Smooth muscle cell (in vitro differentiated cells): ENCODE measurements around the gene PDE4D. TPM values are rescaled to one million over a fixed set of nuclear protein-coding genes. Genes with fewer than 3 reads are reported as not detected.
"Not testable (repeated sequence)": the region's sequence is repeated elsewhere in the genome, so short reads cannot be mapped to it uniquely, and the experiment has no call there.

ENCODE experiments used
- DNase-seq: peaks from one replicate; lab custom pipeline; 2025; ENCODE audit not compliant: unreplicated experiment; lab: John Stamatoyannopoulos, UW
- H2AFZ ChIP-seq: fragments of 200-600 bp; sonication (generic); 2 replicates; pipeline ENCODE4 v1.6.0; 2016; ENCODE audit warnings: antibody characterized with exemption, low read depth, mild to moderate bottlenecking
- H3F3A ChIP-seq: fragments of 200-600 bp; sonication (generic); 2 replicates; pipeline ENCODE4 v1.6.0; 2017; ENCODE audit warnings: antibody characterized with exemption, low read depth
- H3K27ac ChIP-seq: fragments of 200-600 bp; sonication (generic); 2 replicates; pipeline ENCODE4 v1.5.1; 2016; ENCODE audit warnings: low read depth, mild to moderate bottlenecking
- H3K27me3 ChIP-seq: fragments of 200-600 bp; sonication (generic); 2 replicates; pipeline ENCODE4 v1.6.1; 2016; ENCODE audit warnings: low read depth, mild to moderate bottlenecking
- H3K36me3 ChIP-seq: fragments of 200-600 bp; sonication (generic); 2 replicates; pipeline ENCODE4 v1.5.1; 2016; ENCODE audit warnings: low read depth
- H3K4me1 ChIP-seq: fragments of 200-600 bp; sonication (generic); 2 replicates; pipeline ENCODE4 v1.5.1; 2016; ENCODE audit warnings: low read depth
- H3K4me2 ChIP-seq: fragments of 200-600 bp; sonication (generic); 2 replicates; pipeline ENCODE4 v1.6.0; 2016; ENCODE audit warnings: mild to moderate bottlenecking
- H3K4me3 ChIP-seq: fragments of 200-600 bp; sonication (generic); 2 replicates; pipeline ENCODE4 v1.5.1; 2016; ENCODE audit warnings: mild to moderate bottlenecking
- H3K79me2 ChIP-seq: fragments of 200-600 bp; sonication (generic); 2 replicates; pipeline ENCODE4 v1.6.0; 2016; ENCODE audit warnings: low read depth, mild to moderate bottlenecking
- H3K9ac ChIP-seq: fragments of 200-600 bp; sonication (generic); 2 replicates; pipeline ENCODE4 v1.6.0; 2016; ENCODE audit warnings: low read depth
- H3K9me3 ChIP-seq: fragments of 200-600 bp; sonication (generic); replicated peaks from 2 replicates; pipeline ENCODE4 v1.5.1; 2016; ENCODE audit warnings: low read depth
- H4K20me1 ChIP-seq: fragments of 200-600 bp; sonication (generic); 2 replicates; pipeline ENCODE4 v1.6.0; 2016; ENCODE audit warnings: low read depth
- WGBS: methylation state at CpG from one replicate; pipeline ENCODE4 v1.1.7; 2016; ENCODE audit warnings: low lambda C conversion rate; 5-methylcytosine and 5-hydroxymethylcytosine counted together
- polyA plus RNA-seq: library from polyadenylated mRNA; unstranded; fragments of >200 nt; fragmentation: Nextera tagmentation; extraction: Ambion mirVana; gene quantifications from 2 replicates; pipeline ENCODE4 v1.2.1, GENCODE V29; 2016
- total RNA-seq: library from RNA; depleted of rRNA; stranded (reverse); fragments of >200 nt; gene quantifications from 2 replicates; pipeline ENCODE4 v1.2.3, GENCODE V29; 2014
- TF ChIP-seq, protein P1 (sequence below): fragments of 200-600 bp; sonication (generic); IDR thresholded peaks from 2 replicates; pipeline ENCODE4 v1.5.1; 2017; ENCODE audit warnings: borderline replicate concordance, mild to moderate bottlenecking, antibody characterized with exemption; ENCODE audit not compliant: insufficient read depth, poor library complexity, severe bottlenecking

Gene PDE4D
- total and polyA plus RNA-seq, 2 experiments from 2014 or later = 16.4 to 61.0 TPM

DNA sequence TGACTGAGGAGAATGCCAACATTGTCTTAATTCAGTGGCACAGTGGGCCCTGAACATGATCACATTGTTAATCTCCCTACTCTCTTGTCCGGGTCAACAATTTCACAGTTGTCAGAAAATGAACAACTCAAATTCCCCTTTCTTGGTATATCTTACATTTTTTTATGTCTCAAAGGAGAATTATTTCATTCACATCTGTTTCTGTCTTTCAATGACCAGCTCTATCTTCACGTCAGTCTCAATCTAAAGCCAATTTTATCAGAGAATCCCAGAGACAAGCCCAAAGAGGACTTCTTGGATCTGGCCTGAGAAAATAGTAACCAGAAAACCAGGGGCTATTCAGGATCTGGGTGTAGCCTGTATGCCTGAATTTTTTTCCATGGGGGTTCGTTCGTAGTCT lies 477.5 kb downstream of the PDE4D start:
- H3K27ac ChIP-seq = no peak overlapping the region
- no peaks in the 10 kb centered on the region for H3K9me3 ChIP-seq
- H3F3A ChIP-seq = no peaks in the 10 kb centered on the region
- no peaks in the 10 kb centered on the region for H3K36me3 ChIP-seq
- DNase-seq = no peak
- no peaks in the 10 kb centered on the region for H3K27me3 ChIP-seq
- H3K4me2 ChIP-seq = no peak overlapping the region
- no peak overlapping the region for H3K9ac ChIP-seq
- 86% methylated on average over 4 of the region's 4 CpGs for WGBS
- no peak overlapping the region for H2AFZ ChIP-seq
- H3K4me3 ChIP-seq = no peak overlapping the region
- peaks cover 12% of the 10 kb centered on the region for H4K20me1 ChIP-seq
- TF ChIP-seq, protein P1, sequence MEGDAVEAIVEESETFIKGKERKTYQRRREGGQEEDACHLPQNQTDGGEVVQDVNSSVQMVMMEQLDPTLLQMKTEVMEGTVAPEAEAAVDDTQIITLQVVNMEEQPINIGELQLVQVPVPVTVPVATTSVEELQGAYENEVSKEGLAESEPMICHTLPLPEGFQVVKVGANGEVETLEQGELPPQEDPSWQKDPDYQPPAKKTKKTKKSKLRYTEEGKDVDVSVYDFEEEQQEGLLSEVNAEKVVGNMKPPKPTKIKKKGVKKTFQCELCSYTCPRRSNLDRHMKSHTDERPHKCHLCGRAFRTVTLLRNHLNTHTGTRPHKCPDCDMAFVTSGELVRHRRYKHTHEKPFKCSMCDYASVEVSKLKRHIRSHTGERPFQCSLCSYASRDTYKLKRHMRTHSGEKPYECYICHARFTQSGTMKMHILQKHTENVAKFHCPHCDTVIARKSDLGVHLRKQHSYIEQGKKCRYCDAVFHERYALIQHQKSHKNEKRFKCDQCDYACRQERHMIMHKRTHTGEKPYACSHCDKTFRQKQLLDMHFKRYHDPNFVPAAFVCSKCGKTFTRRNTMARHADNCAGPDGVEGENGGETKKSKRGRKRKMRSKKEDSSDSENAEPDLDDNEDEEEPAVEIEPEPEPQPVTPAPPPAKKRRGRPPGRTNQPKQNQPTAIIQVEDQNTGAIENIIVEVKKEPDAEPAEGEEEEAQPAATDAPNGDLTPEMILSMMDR = no peak
- H3K79me2 ChIP-seq = no peaks in the 10 kb centered on the region
- no peaks in the 10 kb centered on the region for H3K4me1 ChIP-seq

DNA sequence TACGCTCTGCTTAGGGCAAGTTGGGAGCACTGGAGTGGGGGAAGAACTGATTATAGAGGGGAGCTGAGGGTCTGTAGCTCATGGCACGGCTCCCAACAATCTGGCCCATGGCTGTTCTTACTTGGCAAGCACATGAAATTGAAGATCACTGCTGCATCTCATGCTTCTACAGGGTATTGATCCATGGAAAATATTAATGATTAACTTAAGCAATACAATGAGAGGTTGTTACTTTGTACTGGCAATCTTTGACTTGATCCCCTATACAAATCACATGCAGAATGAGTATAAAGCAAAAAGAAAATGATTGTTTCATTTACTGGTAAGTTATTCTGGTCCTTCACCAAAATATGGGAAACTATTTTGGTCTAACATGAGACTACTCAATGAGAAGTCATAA lies 481.1 kb downstream of the PDE4D start:
- Histone ChIP-seq H2AFZ (no peak overlapping the region), H4K20me1 (peaks cover 5% of the 10 kb centered on the region), H3K27me3 (no peaks in the 10 kb centered on the region), H3K36me3 (no peaks in the 10 kb centered on the region), H3K27ac (no peak overlapping the region), H3K4me3 (no peak overlapping the region), H3K79me2 (no peaks in the 10 kb centered on the region), H3F3A (no peaks in the 10 kb centered on the region), H3K4me1 (no peaks in the 10 kb centered on the region), H3K9me3 (no peaks in the 10 kb centered on the region), H3K4me2 (no peak overlapping the region), H3K9ac (no peak overlapping the region)
- 94% methylated on average over 2 of the region's 2 CpGs for WGBS
- DNase-seq = no peak
- TF ChIP-seq, protein P1 = no peak

DNA sequence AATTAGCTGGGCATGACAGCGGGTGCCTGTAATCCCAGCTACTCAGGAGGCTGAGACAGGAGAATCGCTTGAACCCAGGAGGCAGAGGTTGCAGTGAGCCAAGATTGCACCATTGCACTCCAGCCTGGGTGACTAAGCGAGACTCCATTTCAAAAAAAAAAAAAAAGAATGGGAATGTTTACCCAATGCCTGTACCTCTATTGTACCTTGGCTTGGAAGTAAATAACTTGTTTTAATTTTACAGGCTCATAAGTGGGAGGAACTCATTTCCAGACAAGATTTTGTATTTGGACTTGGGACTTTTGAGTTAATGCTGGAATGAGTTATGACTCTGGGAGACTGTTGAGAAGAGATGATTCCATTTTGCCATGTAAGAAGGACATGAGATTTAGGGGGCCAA lies 484.5 kb downstream of the PDE4D start:
- DNase-seq, H3K4me1 ChIP-seq, H2AFZ ChIP-seq, H3K4me2 ChIP-seq, H3K27me3 ChIP-seq, H3F3A ChIP-seq, H3K4me3 ChIP-seq, H4K20me1 ChIP-seq, H3K9ac ChIP-seq, H3K36me3 ChIP-seq, H3K27ac ChIP-seq, H3K79me2 ChIP-seq, H3K9me3 ChIP-seq: not testable (repeated sequence)
- 93% methylated on average over 3 of the region's 3 CpGs for WGBS

DNA sequence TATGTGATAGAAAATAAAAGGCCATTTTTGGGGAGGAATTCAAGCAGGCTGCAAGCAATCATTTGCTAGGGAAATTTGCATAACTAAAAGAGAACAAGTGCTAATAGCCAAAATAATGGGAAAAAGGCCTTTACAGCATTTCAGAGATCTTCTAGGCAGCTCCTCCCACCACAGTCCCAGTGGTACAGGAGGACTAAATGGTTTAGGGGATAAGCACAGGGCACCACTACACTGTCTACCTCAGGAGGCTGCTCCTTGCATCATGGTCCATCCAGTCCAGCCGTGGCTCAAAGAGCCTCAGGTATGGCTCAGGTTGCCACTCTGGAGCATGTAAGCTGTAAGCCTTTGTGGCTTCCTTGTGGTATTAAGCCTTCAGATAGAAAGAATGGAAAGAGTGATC lies 485.6 kb downstream of the PDE4D start:
- no peak overlapping the region for H3K9ac ChIP-seq
- 96% methylated on average over 1 of the region's 1 CpG for WGBS
- H3K4me1 ChIP-seq = no peaks in the 10 kb centered on the region
- no peaks in the 10 kb centered on the region for H3F3A ChIP-seq
- no peaks in the 10 kb centered on the region for H3K36me3 ChIP-seq
- H3K27me3 ChIP-seq = no peaks in the 10 kb centered on the region
- H2AFZ ChIP-seq = no peak overlapping the region
- H3K79me2 ChIP-seq = no peaks in the 10 kb centered on the region
- H3K9me3 ChIP-seq = no peaks in the 10 kb centered on the region
- no peak overlapping the region for H3K4me3 ChIP-seq
- no peaks in the 10 kb centered on the region for H4K20me1 ChIP-seq
- DNase-seq = no peak
- no peak overlapping the region for H3K27ac ChIP-seq
- H3K4me2 ChIP-seq = no peak overlapping the region
- TF ChIP-seq, protein P1 = no peak
